ENCODE results near the gene ANTXR1. TPM values are rescaled to one million over a fixed set of nuclear protein-coding genes. Genes with fewer than 3 reads are reported as not detected.
A peak's percentile ranks its signal among the peaks of the same experiment; 100 is the strongest.

Gene ANTXR1
- total RNA-seq (2012; rRNA removed): 20.3 and 29.7 TPM in 2 replicates

DNA sequence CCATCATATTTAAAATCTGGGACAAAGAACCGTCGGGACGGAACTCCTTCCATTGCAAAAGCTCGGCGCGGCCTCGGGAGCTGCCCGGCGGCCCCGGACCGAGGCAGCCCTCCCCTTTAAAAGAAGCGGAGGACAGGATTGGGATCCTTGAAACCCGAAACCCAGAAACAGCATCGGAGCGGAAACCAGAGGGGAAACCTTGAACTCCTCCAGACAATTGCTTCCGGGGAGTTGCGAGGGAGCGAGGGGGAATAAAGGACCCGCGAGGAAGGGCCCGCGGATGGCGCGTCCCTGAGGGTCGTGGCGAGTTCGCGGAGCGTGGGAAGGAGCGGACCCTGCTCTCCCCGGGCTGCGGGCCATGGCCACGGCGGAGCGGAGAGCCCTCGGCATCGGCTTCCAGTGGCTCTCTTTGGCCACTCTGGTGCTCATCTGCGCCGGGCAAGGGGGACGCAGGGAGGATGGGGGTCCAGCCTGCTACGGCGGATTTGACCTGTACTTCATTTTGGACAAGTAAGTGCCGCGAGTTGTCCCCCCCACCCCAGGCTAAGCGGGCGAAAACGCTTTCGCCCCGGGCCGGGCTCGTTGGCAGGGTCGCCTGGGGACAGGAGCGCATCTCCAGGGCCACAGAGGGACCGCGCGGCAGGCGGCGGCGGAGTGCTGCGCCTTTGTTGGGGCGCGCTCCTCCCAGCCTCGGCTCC lies at the start of gene ANTXR1:
Gene ANTXR1, plus strand, starts transcription at position 38 of the 698 bp plus-strand sequence. Its CDS starts 321 bp downstream, at position 359.
- Histone ChIP-seq H3K27me3 (ENCODE audit: control insufficient read depth, insufficient read depth, low read length) (no peaks in the 10 kb centered on the region), H3K9me3 (replicated peaks; ENCODE audit: low read length) (no peaks in the 10 kb centered on the region), H3K36me3 (ENCODE audit: insufficient read depth, low read length) (no peaks in the 10 kb centered on the region), H3K9ac (ENCODE audit: low read depth, low read length) (peak within 1 kb of the TSS; percentile 99), H3K4me2 (ENCODE audit: low read length) (peak within 1 kb of the TSS; percentile 94), H3K4me1 (ENCODE audit: control insufficient read depth, insufficient read depth, low read length) (peaks cover 27% of the 10 kb centered on the region), H3K4me3 (ENCODE audit: low read length) (peak within 1 kb of the TSS; percentile 96)

DNA sequence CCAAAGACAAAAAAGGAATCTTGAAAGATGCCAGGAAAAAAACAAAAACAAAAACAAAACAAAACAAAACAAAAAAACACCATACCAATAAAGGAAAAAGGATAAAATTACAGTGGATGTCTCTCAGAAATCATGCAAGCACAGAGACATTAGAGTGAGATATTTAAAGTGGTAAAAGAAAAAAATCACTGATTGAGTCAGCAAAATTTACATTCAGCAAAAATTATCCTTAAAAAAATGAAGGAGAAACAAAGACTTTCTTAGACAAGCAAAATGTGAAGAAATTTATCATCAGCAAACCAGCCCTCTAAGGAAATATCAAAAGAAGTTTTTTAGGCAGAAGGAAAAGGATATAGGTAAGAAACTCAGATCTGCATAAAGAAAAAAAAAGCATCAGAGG lies 48.7 kb upstream of the ANTXR1 start:
- H3K27me3 ChIP-seq (ENCODE audit: control insufficient read depth, insufficient read depth, low read length): no peaks in the 10 kb centered on the region
- no peak overlapping the region for H3K9ac ChIP-seq (ENCODE audit: low read depth, low read length)
- no peak overlapping the region for H3K4me2 ChIP-seq (ENCODE audit: low read length)
- no peaks in the 10 kb centered on the region for H3K9me3 ChIP-seq (replicated peaks; ENCODE audit: low read length)
- no peaks in the 10 kb centered on the region for H3K36me3 ChIP-seq (ENCODE audit: insufficient read depth, low read length)
- H3K4me3 ChIP-seq (ENCODE audit: low read length): no peak overlapping the region
- no peaks in the 10 kb centered on the region for H3K4me1 ChIP-seq (ENCODE audit: control insufficient read depth, insufficient read depth, low read length)

DNA sequence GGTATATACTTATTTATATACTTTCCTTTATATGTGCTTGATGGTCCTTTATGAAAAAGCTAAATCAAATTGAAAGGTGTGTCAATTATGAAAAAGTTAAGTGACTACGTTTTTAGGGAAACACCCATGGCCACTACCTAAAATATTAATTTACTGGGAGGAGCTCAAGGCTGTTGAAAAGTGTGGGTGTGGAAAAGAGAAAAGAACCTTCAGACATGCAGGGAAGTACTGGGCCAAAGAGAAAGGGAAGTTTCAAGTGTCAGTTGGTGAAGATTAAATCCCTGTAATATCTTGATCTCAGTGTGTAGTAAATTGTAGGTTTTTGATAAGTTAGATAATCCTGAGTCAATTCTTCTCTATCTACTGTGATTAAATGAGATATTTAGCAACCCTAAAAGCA lies 44.8 kb upstream of the ANTXR1 start:
- no peaks in the 10 kb centered on the region for H3K36me3 ChIP-seq (ENCODE audit: insufficient read depth, low read length)
- no peak overlapping the region for H3K9ac ChIP-seq (ENCODE audit: low read depth, low read length)
- no peaks in the 10 kb centered on the region for H3K27me3 ChIP-seq (ENCODE audit: control insufficient read depth, insufficient read depth, low read length)
- no peak overlapping the region for H3K4me3 ChIP-seq (ENCODE audit: low read length)
- H3K4me2 ChIP-seq (ENCODE audit: low read length): no peak overlapping the region
- peaks cover 24% of the 10 kb centered on the region for H3K4me1 ChIP-seq (ENCODE audit: control insufficient read depth, insufficient read depth, low read length)
- no peaks in the 10 kb centered on the region for H3K9me3 ChIP-seq (replicated peaks; ENCODE audit: low read length)

DNA sequence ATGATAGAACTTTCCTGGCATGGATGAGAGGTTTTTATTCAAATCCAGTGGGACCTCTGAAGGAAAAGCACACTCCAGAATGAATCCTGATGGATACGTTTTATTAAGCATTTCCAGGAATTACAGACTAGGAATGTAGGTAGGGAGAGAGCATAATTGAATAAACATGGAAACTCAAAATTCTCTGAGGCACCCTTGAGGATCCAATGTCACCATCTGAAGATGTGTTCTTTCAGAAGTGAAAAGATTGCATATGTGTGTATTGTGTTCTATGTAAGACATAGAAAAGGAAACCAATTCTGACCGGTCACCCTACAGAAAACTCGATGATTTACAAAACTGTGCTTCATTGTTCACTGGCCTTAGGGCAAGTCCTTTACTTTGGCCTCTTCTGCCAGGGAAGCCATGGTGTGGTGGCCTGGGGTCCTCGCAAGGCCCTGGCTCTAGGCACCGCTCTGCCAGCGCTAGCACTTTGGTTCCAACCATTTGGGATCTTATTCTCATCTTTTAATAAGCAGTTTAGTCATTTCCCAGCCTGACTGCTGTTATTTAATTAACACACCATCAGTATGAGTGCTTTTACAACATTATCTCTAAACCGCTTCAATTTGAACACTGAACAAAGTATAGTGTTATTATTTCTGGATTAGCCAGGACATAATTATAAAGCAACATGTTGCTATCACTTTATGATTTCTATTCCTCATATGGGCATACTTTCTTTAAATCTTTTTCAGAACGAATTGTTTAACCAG lies 43.1 kb upstream of the ANTXR1 start:
- no peak overlapping the region for H3K4me3 ChIP-seq (ENCODE audit: low read length)
- no peaks in the 10 kb centered on the region for H3K36me3 ChIP-seq (ENCODE audit: insufficient read depth, low read length)
- no peaks in the 10 kb centered on the region for H3K9me3 ChIP-seq (replicated peaks; ENCODE audit: low read length)
- H3K4me2 ChIP-seq (ENCODE audit: low read length): no peak overlapping the region
- H3K27me3 ChIP-seq (ENCODE audit: control insufficient read depth, insufficient read depth, low read length): no peaks in the 10 kb centered on the region
- H3K9ac ChIP-seq (ENCODE audit: low read depth, low read length): no peak overlapping the region
- H3K4me1 ChIP-seq (ENCODE audit: control insufficient read depth, insufficient read depth, low read length): peaks cover 32% of the 10 kb centered on the region

DNA sequence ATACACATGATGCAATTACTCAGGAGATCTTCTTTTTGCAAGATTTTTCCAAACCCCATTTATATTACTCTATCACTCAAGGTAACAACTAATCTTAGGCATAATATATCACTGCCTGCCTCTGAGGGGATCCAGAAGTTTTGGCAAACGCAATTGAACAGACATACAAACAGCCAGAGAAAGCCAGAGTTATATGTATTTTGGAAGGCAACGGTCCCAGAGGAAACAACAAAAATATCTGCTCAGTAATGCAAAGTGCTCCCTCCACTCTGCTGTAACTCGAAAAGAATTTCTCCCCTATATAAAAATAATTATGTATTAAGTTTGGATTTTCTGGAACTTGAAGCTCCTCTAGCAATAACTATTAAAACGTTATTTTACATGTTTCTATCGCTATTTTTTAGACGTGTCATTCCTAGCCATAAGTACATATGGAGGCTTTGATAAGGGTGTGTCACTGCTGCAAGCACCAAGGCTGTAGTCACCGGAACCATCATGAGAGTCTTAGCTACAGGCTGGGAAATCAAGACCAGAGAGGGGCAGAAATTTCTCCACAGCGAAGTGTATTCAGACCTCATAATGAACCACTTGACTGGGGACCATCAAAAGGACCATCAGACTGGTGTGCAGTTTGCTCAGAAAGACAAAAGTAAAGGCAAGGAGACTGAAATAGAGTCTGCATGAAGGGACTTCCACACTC lies 42.3 kb upstream of the ANTXR1 start:
- Histone ChIP-seq H3K4me3 (ENCODE audit: low read length) (no peak overlapping the region), H3K27me3 (ENCODE audit: control insufficient read depth, insufficient read depth, low read length) (no peaks in the 10 kb centered on the region), H3K9me3 (replicated peaks; ENCODE audit: low read length) (no peaks in the 10 kb centered on the region), H3K9ac (ENCODE audit: low read depth, low read length) (peak overlapping the region; percentile 70), H3K4me2 (ENCODE audit: low read length) (peak overlapping the region; percentile 23), H3K36me3 (ENCODE audit: insufficient read depth, low read length) (no peaks in the 10 kb centered on the region), H3K4me1 (ENCODE audit: control insufficient read depth, insufficient read depth, low read length) (peaks cover 32% of the 10 kb centered on the region)

DNA sequence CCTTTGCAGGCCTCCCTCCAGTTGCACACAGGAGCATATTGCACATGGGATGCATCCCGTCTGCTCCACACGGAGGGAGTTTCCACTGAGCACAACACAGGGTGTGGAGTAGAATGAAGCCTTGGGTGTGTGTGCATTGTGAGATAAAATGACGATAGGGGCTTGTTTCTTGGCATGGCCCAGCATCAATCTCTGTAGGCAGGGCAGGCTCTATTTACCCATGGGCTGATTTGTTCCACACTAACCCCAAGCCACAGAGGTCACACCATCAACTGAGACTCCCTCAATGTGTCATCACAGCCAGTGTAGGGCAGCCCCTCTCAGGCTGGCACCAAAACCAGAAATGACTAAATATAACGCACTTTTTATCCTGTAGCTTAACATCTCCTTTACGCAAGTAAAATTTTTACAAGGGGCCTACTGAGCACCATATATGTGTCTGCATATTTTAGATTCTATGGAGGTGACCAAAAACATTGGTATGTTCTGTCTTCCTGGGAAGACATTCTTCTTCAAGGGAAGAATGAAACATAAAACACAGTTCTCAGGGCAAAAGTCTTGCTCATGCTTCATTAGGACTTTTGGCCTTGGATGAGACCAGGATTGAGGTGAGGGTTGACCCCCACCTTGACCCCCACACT lies 41.3 kb upstream of the ANTXR1 start:
- peaks cover 32% of the 10 kb centered on the region for H3K4me1 ChIP-seq (ENCODE audit: control insufficient read depth, insufficient read depth, low read length)
- H3K27me3 ChIP-seq (ENCODE audit: control insufficient read depth, insufficient read depth, low read length): no peaks in the 10 kb centered on the region
- H3K9ac ChIP-seq (ENCODE audit: low read depth, low read length): peak overlapping the region; percentile 78
- H3K4me3 ChIP-seq (ENCODE audit: low read length): no peak overlapping the region
- H3K9me3 ChIP-seq (replicated peaks; ENCODE audit: low read length): no peaks in the 10 kb centered on the region
- no peaks in the 10 kb centered on the region for H3K36me3 ChIP-seq (ENCODE audit: insufficient read depth, low read length)
- peak overlapping the region; percentile 23 for H3K4me2 ChIP-seq (ENCODE audit: low read length)

DNA sequence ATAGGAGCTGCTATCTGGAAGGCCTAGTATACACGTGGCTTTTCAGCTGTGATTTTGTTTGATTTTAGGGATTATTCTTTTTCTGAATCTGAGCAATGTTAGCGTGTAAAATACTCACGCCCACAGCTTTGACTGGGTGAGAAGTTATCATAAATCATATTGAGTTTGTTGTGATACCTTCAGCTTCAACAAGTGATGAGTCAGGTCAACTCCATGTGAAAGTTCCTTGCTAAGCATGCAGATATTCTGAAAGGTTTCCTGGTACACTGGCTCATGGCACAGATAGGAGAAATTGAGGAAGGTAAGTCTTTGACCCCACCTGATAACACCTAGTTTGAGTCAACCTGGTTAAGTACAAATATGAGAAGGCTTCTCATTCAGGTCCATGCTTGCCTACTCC lies 38.7 kb upstream of the ANTXR1 start, which contains the start of gene GKN1:
Gene GKN1, plus strand, starts transcription at position 386 of the 400 bp plus-strand sequence. CDS start 42 bp downstream, outside the sequence.
- Histone ChIP-seq H3K4me2 (ENCODE audit: low read length) (no peak within 1 kb of the TSS), H3K9me3 (replicated peaks; ENCODE audit: low read length) (no peaks in the 10 kb centered on the region), H3K4me3 (ENCODE audit: low read length) (no peak within 1 kb of the TSS), H3K36me3 (ENCODE audit: insufficient read depth, low read length) (no peaks in the 10 kb centered on the region), H3K4me1 (ENCODE audit: control insufficient read depth, insufficient read depth, low read length) (peaks cover 32% of the 10 kb centered on the region), H3K9ac (ENCODE audit: low read depth, low read length) (no peak within 1 kb of the TSS), H3K27me3 (ENCODE audit: control insufficient read depth, insufficient read depth, low read length) (no peaks in the 10 kb centered on the region)

DNA sequence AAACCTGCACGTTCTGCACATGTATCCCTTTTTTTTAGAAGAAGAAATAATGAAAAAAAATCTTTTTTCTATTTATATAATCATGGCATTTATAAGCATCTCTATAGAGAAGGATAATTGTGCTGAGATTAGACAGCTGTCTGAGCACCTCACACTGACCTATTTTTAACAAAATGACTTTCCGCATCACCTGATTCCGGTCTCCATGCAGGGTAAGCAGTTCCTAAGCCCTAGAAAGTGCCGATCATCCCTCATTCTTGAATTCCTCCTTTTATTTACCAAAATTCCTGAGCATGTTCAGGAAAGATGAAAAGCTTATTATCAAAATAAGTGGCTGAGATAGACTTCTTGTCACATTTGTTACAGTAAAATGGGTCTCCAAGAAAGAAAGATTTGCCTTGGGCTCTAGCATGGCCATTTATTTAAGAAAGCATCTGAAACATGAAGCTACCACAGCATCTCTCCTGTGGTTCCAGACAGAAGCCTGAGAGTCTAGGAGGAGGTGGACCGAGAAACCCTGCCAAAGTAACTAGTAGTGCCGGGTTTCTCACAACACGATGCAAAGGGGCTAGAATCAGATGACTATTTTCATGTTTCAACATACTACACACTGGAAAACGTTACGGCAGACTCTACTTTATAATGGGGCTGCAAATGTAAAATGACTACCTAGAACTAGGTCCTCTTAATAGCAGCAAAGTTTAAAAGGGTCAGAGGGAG lies 37.9 kb upstream of the ANTXR1 start:
- Histone ChIP-seq H3K9me3 (replicated peaks; ENCODE audit: low read length) (no peaks in the 10 kb centered on the region), H3K4me1 (ENCODE audit: control insufficient read depth, insufficient read depth, low read length) (peaks cover 32% of the 10 kb centered on the region), H3K36me3 (ENCODE audit: insufficient read depth, low read length) (no peaks in the 10 kb centered on the region), H3K9ac (ENCODE audit: low read depth, low read length) (no peak overlapping the region), H3K4me3 (ENCODE audit: low read length) (no peak overlapping the region), H3K27me3 (ENCODE audit: control insufficient read depth, insufficient read depth, low read length) (no peaks in the 10 kb centered on the region), H3K4me2 (ENCODE audit: low read length) (no peak overlapping the region)

DNA sequence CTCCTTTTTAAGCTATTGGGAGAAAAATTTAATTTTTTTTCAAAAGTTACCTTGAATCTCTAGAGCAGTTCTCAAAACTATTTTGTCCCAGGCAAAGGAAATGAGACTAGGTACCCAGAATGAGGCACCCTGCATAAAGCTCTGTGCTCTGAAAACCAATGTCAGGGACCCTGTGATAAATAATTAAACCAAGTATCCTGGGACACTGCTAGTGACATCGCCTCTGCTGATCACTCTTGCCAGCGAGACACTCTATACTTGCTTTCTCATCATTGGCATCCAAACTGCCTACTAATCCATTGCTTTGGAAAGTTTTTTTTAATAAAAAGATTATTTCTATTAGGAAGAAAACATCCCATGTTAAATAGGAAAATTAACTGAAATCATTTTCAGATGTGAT lies 37.1 kb upstream of the ANTXR1 start:
- no peaks in the 10 kb centered on the region for H3K27me3 ChIP-seq (ENCODE audit: control insufficient read depth, insufficient read depth, low read length)
- no peak overlapping the region for H3K9ac ChIP-seq (ENCODE audit: low read depth, low read length)
- no peaks in the 10 kb centered on the region for H3K9me3 ChIP-seq (replicated peaks; ENCODE audit: low read length)
- no peaks in the 10 kb centered on the region for H3K36me3 ChIP-seq (ENCODE audit: insufficient read depth, low read length)
- H3K4me3 ChIP-seq (ENCODE audit: low read length): no peak overlapping the region
- peaks cover 27% of the 10 kb centered on the region for H3K4me1 ChIP-seq (ENCODE audit: control insufficient read depth, insufficient read depth, low read length)
- no peak overlapping the region for H3K4me2 ChIP-seq (ENCODE audit: low read length)

DNA sequence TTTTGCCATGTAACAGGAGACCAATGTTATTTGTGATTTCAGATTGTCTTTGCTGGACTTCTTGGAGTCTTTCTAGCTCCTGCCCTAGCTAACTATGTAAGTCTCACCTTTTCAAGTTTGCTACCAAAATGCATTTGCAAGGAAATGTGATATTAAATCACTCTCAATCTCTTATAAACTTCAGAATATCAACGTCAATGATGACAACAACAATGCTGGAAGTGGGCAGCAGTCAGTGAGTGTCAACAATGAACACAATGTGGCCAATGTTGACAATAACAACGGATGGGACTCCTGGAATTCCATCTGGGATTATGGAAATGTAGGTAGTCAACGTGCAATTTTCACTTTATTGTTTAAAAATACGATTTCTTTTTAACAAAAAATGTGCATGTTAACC lies 35.5 kb upstream of the ANTXR1 start:
- H3K4me1 ChIP-seq (ENCODE audit: control insufficient read depth, insufficient read depth, low read length): peaks cover 16% of the 10 kb centered on the region
- H3K9ac ChIP-seq (ENCODE audit: low read depth, low read length): no peak overlapping the region
- no peak overlapping the region for H3K4me2 ChIP-seq (ENCODE audit: low read length)
- no peak overlapping the region for H3K4me3 ChIP-seq (ENCODE audit: low read length)
- no peaks in the 10 kb centered on the region for H3K9me3 ChIP-seq (replicated peaks; ENCODE audit: low read length)
- H3K27me3 ChIP-seq (ENCODE audit: control insufficient read depth, insufficient read depth, low read length): no peaks in the 10 kb centered on the region
- no peaks in the 10 kb centered on the region for H3K36me3 ChIP-seq (ENCODE audit: insufficient read depth, low read length)

All from skeletal muscle satellite cell (primary cell).